ENCODE results near the gene MARCHF9.
A peak's percentile ranks its signal among the peaks of the same experiment; 100 is the strongest.

MARCHF9 gene

DNA sequence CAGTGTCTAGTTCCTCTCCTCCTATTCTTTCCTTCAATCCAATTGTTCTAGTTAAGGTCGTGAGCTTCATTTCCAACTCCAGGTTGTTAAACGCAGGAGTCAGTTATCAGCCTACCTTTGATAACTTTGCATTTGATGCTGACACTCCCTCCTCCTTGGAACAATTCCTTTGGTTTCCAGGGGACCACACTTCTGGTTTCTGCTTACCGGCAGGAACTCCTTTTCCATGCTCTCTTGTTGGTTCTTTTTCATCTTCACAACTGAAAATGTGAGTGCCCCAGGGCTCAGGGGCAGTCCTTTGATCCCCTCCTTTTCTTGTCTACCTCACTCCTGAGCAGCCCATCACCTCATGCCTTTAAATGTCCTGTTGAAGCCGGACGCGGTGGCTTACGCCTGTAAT lies 22.5 kb downstream of the MARCHF9 start:
- H3K4me3 ChIP-seq (ENCODE audit: control insufficient read depth in 1 of 7, extremely low read depth in 1 of 7, insufficient read depth in 4 of 7, low read depth in 2 of 7, low read length in 6 of 7) = no peak overlapping the region
- no peak for DNase-seq
- ChIA-PET POLR2A (no interaction called here), CTCF (interaction anchor here (0.9 to 10.4 kb wide), 3 partner anchors 11 to 25 kb away, joined by 3 to 74 read pairs (median 6); no protein-coding TSS in a partner anchor)
- no peaks in the 10 kb centered on the region for H3K9me3 ChIP-seq (ENCODE audit: control extremely low read depth in 1 of 5, control insufficient read depth in 4 of 5, insufficient read depth in 2 of 5, low read depth in 1 of 5, low read length in 4 of 5)
- H3K36me3 ChIP-seq (ENCODE audit: control insufficient read depth in 4 of 4, insufficient read depth in 4 of 4, low read length in 3 of 4) = peaks cover 0 to 12% (median 2%) of the 10 kb centered on the region in 4 experiments
- 97% methylated on average over 4 of the region's 7 CpGs for WGBS (ENCODE audit: insufficient coverage)
- no peaks in the 10 kb centered on the region for H3K27me3 ChIP-seq (replicated peaks in 2 of 5; ENCODE audit: control insufficient read depth in 4 of 5, insufficient read depth in 5 of 5, low read length in 4 of 5)
- H3K4me1 ChIP-seq (ENCODE audit: control extremely low read depth in 1 of 4, control insufficient read depth in 4 of 4, insufficient read depth in 4 of 4, low read length in 3 of 4) = peaks cover 9 to 33% (median 23%) of the 10 kb centered on the region in 4 experiments
- H3K27ac ChIP-seq (ENCODE audit: insufficient read depth in 1 of 2, low read depth in 1 of 2, low read length in 2 of 2, poor library complexity in 1 of 2, severe bottlenecking in 2 of 2) = no peak overlapping the region

DNA sequence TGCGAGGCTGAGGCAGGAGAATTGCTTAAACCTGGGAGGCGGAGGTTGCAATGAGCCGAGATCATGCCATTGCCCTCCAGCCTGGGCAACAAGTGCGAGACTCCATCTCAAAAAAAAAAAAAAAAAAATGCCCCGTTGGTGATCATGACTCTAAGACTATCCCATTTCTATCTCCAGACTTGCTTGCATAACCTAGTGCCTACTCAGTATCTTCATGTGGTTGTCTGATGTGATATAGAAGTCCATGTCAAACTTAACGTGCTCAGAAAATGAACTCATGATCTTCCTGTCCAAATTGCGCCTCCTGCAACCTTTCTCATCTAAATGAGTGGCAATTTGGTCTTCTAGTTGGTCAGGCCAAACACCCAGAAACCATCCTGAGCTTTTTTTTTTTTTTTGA lies 23.0 kb downstream of the MARCHF9 start:
- ChIA-PET POLR2A (no interaction called here), CTCF (interaction anchor here (0.9 to 10.4 kb wide), 4 partner anchors 16 to 125 kb away, joined by 3 to 74 read pairs (median 6); no protein-coding TSS in a partner anchor)
- no peaks in the 10 kb centered on the region for H3K27me3 ChIP-seq (replicated peaks in 2 of 5; ENCODE audit: control insufficient read depth in 4 of 5, insufficient read depth in 5 of 5, low read length in 4 of 5)
- WGBS (ENCODE audit: insufficient coverage) = 100% methylated on average over 4 of the region's 7 CpGs
- no peak for DNase-seq
- H3K9me3 ChIP-seq (ENCODE audit: control extremely low read depth in 1 of 5, control insufficient read depth in 4 of 5, insufficient read depth in 2 of 5, low read depth in 1 of 5, low read length in 4 of 5) = no peaks in the 10 kb centered on the region
- H3K36me3 ChIP-seq (ENCODE audit: control insufficient read depth in 4 of 4, insufficient read depth in 4 of 4, low read length in 3 of 4) = peaks cover 0 to 12% (median 2%) of the 10 kb centered on the region in 4 experiments
- H3K27ac ChIP-seq (ENCODE audit: insufficient read depth in 1 of 2, low read depth in 1 of 2, low read length in 2 of 2, poor library complexity in 1 of 2, severe bottlenecking in 2 of 2) = no peak overlapping the region
- no peak overlapping the region for H3K4me3 ChIP-seq (ENCODE audit: control insufficient read depth in 1 of 7, extremely low read depth in 1 of 7, insufficient read depth in 4 of 7, low read depth in 2 of 7, low read length in 6 of 7)
- H3K4me1 ChIP-seq (ENCODE audit: control extremely low read depth in 1 of 4, control insufficient read depth in 4 of 4, insufficient read depth in 4 of 4, low read length in 3 of 4) = peaks cover 9 to 28% (median 22%) of the 10 kb centered on the region in 4 experiments

GRCh38 chr12:57779736-57780135 lies 24.8 kb downstream of the MARCHF9 start:
- CTCF ChIA-PET = interaction anchor here (0.6 to 10.4 kb wide), 6 partner anchors 18 to 443 kb away, joined by 3 to 74 read pairs (median 4); no protein-coding TSS in a partner anchor
- Histone ChIP-seq H3K4me1 (ENCODE audit: control extremely low read depth in 1 of 4, control insufficient read depth in 4 of 4, insufficient read depth in 4 of 4, low read length in 3 of 4) (peaks cover 9 to 34% (median 31%) of the 10 kb centered on the region in 4 experiments), H3K36me3 (ENCODE audit: control insufficient read depth in 4 of 4, insufficient read depth in 4 of 4, low read length in 3 of 4) (peaks cover 0 to 16% (median 2%) of the 10 kb centered on the region in 4 experiments)

DNA sequence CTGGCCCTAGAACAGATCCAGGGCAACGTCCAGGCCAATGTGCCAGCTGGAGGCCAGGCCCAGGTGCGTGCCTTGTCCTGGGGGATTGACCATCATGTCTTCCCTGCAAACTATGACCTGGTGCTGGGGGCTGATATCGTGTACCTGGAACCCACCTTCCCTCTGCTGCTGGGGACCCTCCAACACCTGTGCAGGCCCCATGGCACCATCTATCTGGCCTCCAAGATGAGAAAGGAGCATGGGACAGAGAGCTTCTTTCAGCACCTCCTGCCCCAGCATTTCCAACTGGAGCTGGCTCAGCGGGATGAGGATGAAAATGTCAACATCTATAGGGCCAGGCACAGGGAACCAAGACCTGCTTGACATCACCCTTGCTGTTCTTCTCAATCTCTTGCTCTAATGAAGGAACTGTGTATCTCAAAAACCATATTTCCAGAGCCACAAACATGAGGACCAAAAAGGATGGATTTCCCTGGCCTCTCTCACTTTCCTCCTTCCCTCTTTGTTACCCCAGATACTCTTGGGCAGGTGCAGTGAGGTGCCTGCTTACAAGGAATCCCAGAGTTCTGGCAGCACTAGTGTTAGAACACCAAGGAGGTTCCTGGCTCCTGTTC lies 25.5 kb downstream of the MARCHF9 start:
- POLR2A ChIA-PET = no interaction called here
- H3K27ac ChIP-seq (ENCODE audit: insufficient read depth in 1 of 2, low read depth in 1 of 2, low read length in 2 of 2, poor library complexity in 1 of 2, severe bottlenecking in 2 of 2) = no peak overlapping the region

More at GRCh38 chr12:57779736-57780135, 24.8 kb downstream of the MARCHF9 start:
- Histone ChIP-seq H3K4me3 (ENCODE audit: control insufficient read depth in 1 of 7, extremely low read depth in 1 of 7, insufficient read depth in 4 of 7, low read depth in 2 of 7, low read length in 6 of 7) (no peak overlapping the region), H3K27me3 (replicated peaks in 2 of 5; ENCODE audit: control insufficient read depth in 4 of 5, insufficient read depth in 5 of 5, low read length in 4 of 5) (no peaks in the 10 kb centered on the region), H3K9me3 (ENCODE audit: control extremely low read depth in 1 of 5, control insufficient read depth in 4 of 5, insufficient read depth in 2 of 5, low read depth in 1 of 5, low read length in 4 of 5) (no peaks in the 10 kb centered on the region), H3K27ac (ENCODE audit: insufficient read depth in 1 of 2, low read depth in 1 of 2, low read length in 2 of 2, poor library complexity in 1 of 2, severe bottlenecking in 2 of 2) (no peak overlapping the region)
- POLR2A ChIA-PET = no interaction called here
- WGBS (ENCODE audit: insufficient coverage) = 100% methylated on average over 1 of the region's 1 CpG
- no peak for DNase-seq

GRCh38 chr12:57781244-57781643 lies 26.3 kb downstream of the MARCHF9 start:
- H3K4me1 ChIP-seq (ENCODE audit: control extremely low read depth in 1 of 4, control insufficient read depth in 4 of 4, insufficient read depth in 4 of 4, low read length in 3 of 4) = peaks cover 9 to 34% (median 31%) of the 10 kb centered on the region in 4 experiments
- peaks cover 2 to 24% (median 9%) of the 10 kb centered on the region in 4 experiments for H3K36me3 ChIP-seq (ENCODE audit: control insufficient read depth in 4 of 4, insufficient read depth in 4 of 4, low read length in 3 of 4)
- POLR2A ChIA-PET = interaction anchor here (0.7 kb wide), 1 partner anchor 29 kb away, joined by 3 read pairs; the partner anchor contains the start of gene CDK4
- WGBS (ENCODE audit: insufficient coverage) = 80% methylated on average over 1 of the region's 3 CpGs
- no peak overlapping the region for H3K27ac ChIP-seq (ENCODE audit: insufficient read depth in 1 of 2, low read depth in 1 of 2, low read length in 2 of 2, poor library complexity in 1 of 2, severe bottlenecking in 2 of 2)
- CTCF ChIA-PET = interaction anchor here (0.7 to 10.4 kb wide), 13 partner anchors 9 to 122 kb away, joined by 3 to 74 read pairs (median 5); partner anchors contain the start of genes CYP27B1, EEF1AKMT3, METTL1 and TSPAN31
- peak in 1 of 3 donors; percentile 17 for DNase-seq
- H3K4me3 ChIP-seq (ENCODE audit: control insufficient read depth in 1 of 7, extremely low read depth in 1 of 7, insufficient read depth in 4 of 7, low read depth in 2 of 7, low read length in 6 of 7) = no peak overlapping the region
- no peaks in the 10 kb centered on the region for H3K9me3 ChIP-seq (ENCODE audit: control extremely low read depth in 1 of 5, control insufficient read depth in 4 of 5, insufficient read depth in 2 of 5, low read depth in 1 of 5, low read length in 4 of 5)
- H3K27me3 ChIP-seq (replicated peaks in 2 of 5; ENCODE audit: control insufficient read depth in 4 of 5, insufficient read depth in 5 of 5, low read length in 4 of 5) = no peaks in the 10 kb centered on the region

More for the DNA sequence above, 25.5 kb downstream of the MARCHF9 start:
- H3K4me1 ChIP-seq (ENCODE audit: control extremely low read depth in 1 of 4, control insufficient read depth in 4 of 4, insufficient read depth in 4 of 4, low read length in 3 of 4) = peaks cover 9 to 34% (median 31%) of the 10 kb centered on the region in 4 experiments
- peaks cover 0 to 16% (median 5%) of the 10 kb centered on the region in 4 experiments for H3K36me3 ChIP-seq (ENCODE audit: control insufficient read depth in 4 of 4, insufficient read depth in 4 of 4, low read length in 3 of 4)
- no peaks in the 10 kb centered on the region for H3K9me3 ChIP-seq (ENCODE audit: control extremely low read depth in 1 of 5, control insufficient read depth in 4 of 5, insufficient read depth in 2 of 5, low read depth in 1 of 5, low read length in 4 of 5)
- no peak for DNase-seq
- no peak overlapping the region for H3K4me3 ChIP-seq (ENCODE audit: control insufficient read depth in 1 of 7, extremely low read depth in 1 of 7, insufficient read depth in 4 of 7, low read depth in 2 of 7, low read length in 6 of 7)
- CTCF ChIA-PET = interaction anchor here (0.9 to 10.4 kb wide), 7 partner anchors 8 to 123 kb away, joined by 3 to 74 read pairs (median 5); partner anchors contain the start of genes CYP27B1, EEF1AKMT3, METTL1 and TSPAN31
- 100% methylated on average over 2 of the region's 4 CpGs for WGBS (ENCODE audit: insufficient coverage)
- H3K27me3 ChIP-seq (replicated peaks in 2 of 5; ENCODE audit: control insufficient read depth in 4 of 5, insufficient read depth in 5 of 5, low read length in 4 of 5) = no peaks in the 10 kb centered on the region

DNA sequence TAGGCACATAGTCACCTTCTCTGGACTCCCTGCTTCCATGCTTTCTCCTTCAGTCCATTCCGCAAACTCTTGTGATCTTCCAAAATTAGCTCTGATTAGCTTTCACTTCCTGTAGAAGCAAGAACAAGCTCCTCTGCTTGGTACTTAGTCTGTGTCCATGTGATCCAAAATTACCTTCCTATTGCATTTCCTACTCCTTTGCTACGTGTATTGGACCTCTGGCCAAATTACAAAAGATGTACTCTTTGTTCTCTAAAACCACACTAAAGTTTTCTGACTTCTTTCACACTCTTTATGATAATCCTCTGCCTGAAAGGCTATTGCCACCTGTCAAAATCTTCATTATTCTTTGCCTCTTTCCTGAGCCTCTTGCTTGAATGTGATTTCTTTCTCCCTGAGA lies 26.9 kb downstream of the MARCHF9 start:
- Histone ChIP-seq H3K9me3 (ENCODE audit: control extremely low read depth in 1 of 5, control insufficient read depth in 4 of 5, insufficient read depth in 2 of 5, low read depth in 1 of 5, low read length in 4 of 5) (no peaks in the 10 kb centered on the region), H3K4me1 (ENCODE audit: control extremely low read depth in 1 of 4, control insufficient read depth in 4 of 4, insufficient read depth in 4 of 4, low read length in 3 of 4) (peaks cover 9 to 34% (median 31%) of the 10 kb centered on the region in 4 experiments), H3K27ac (ENCODE audit: insufficient read depth in 1 of 2, low read depth in 1 of 2, low read length in 2 of 2, poor library complexity in 1 of 2, severe bottlenecking in 2 of 2) (no peak overlapping the region), H3K36me3 (ENCODE audit: control insufficient read depth in 4 of 4, insufficient read depth in 4 of 4, low read length in 3 of 4) (peaks cover 6 to 30% (median 14%) of the 10 kb centered on the region in 4 experiments), H3K27me3 (replicated peaks in 2 of 5; ENCODE audit: control insufficient read depth in 4 of 5, insufficient read depth in 5 of 5, low read length in 4 of 5) (no peaks in the 10 kb centered on the region), H3K4me3 (ENCODE audit: control insufficient read depth in 1 of 7, extremely low read depth in 1 of 7, insufficient read depth in 4 of 7, low read depth in 2 of 7, low read length in 6 of 7) (peak overlapping the region in 1 of 7 experiments; percentile 96)
- DNase-seq = peak in 2 of 3 donors; percentile 24 to 37
- CTCF ChIA-PET = interaction anchor here (0.7 to 10.4 kb wide), 11 partner anchors 9 to 117 kb away, joined by 3 to 74 read pairs (median 5); partner anchors contain the start of genes CYP27B1, EEF1AKMT3 and METTL1
- POLR2A ChIA-PET = interaction anchor here (0.7 kb wide), 1 partner anchor 30 kb away, joined by 3 read pairs; the partner anchor contains the start of gene CDK4
- 90% methylated on average over 2 of the region's 2 CpGs for WGBS (ENCODE audit: insufficient coverage)

All from common myeloid progenitor, CD34-positive (primary cell).